Measurements from ENCODE around the gene FCGR1A.
"Not testable (repeated sequence)": the region's sequence is repeated elsewhere in the genome, so short reads cannot be mapped to it uniquely, and the experiment has no call there.

GRCh38 chr1:149783868-149784267 lies 1.4 kb downstream of the FCGR1A start:
- not testable (repeated sequence) for TF ChIP-seq EWSR1 (IDR thresholded peaks at IDR 0.05; ENCODE audit: borderline replicate concordance, low read depth, partially characterized antibody); ZBTB8A (IDR thresholded peaks at IDR 0.05; ENCODE audit: partially characterized antibody); RFX5 (IDR thresholded peaks at IDR 0.05; ENCODE audit: low read depth, low read length); MTA1 (IDR thresholded peaks at IDR 0.05; ENCODE audit: borderline replicate concordance); KDM5B (IDR thresholded peaks at IDR 0.05; ENCODE audit: insufficient replicate concordance, low read depth, low read length); EZH2 (IDR thresholded peaks at IDR 0.05; ENCODE audit: borderline replicate concordance, low read depth, low read length); CEBPB (tag; IDR thresholded peaks at IDR 0.05); POLR2AphosphoS5 (IDR thresholded peaks at IDR 0.05; ENCODE audit: control insufficient read depth, insufficient read depth, low read depth, low read length); FOS (IDR thresholded peaks at IDR 0.05; ENCODE audit: extremely low read depth, insufficient read length); MAFG (tag; conservative IDR thresholded peaks at IDR 0.05)
- TF ChIP-seq, protein P1, sequence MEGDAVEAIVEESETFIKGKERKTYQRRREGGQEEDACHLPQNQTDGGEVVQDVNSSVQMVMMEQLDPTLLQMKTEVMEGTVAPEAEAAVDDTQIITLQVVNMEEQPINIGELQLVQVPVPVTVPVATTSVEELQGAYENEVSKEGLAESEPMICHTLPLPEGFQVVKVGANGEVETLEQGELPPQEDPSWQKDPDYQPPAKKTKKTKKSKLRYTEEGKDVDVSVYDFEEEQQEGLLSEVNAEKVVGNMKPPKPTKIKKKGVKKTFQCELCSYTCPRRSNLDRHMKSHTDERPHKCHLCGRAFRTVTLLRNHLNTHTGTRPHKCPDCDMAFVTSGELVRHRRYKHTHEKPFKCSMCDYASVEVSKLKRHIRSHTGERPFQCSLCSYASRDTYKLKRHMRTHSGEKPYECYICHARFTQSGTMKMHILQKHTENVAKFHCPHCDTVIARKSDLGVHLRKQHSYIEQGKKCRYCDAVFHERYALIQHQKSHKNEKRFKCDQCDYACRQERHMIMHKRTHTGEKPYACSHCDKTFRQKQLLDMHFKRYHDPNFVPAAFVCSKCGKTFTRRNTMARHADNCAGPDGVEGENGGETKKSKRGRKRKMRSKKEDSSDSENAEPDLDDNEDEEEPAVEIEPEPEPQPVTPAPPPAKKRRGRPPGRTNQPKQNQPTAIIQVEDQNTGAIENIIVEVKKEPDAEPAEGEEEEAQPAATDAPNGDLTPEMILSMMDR (IDR thresholded peaks at IDR 0.05 in 2 of 3, conservative IDR thresholded peaks at IDR 0.05 in 1 of 3; ENCODE audit: insufficient read depth in 2 of 3, low read depth in 1 of 3, low read length in 3 of 3), result not testable (repeated sequence)

All from K562 (cell line).